IMR-90 (cell line): ENCODE results near the gene TAP2. TPM values are rescaled to one million over a fixed set of nuclear protein-coding genes. Genes with fewer than 3 reads are reported as not detected.
"Not testable (repeated sequence)": the region's sequence is repeated elsewhere in the genome, so short reads cannot be mapped to it uniquely, and the experiment has no call there.

Experiments
- ATAC-seq: fragments of 200-7000 bp; cut with Tn5 transposase; 2 replicates; pipeline ENCODE4 v1.9.1; 2020; ENCODE audit warnings: low read depth, mild to moderate bottlenecking, moderate library complexity
- BruUV-seq: library from RNA; stranded (reverse); fragments of 400-500 nt; replicated peaks from 2 replicates; lab custom pipeline; 2021; lab: Mats Ljungman, UMichigan
- CTCF ChIA-PET: fragments of 300-600 bp; formaldehyde crosslinking; extraction: SDS; loops from one replicate; lab custom pipeline; 2021; ENCODE audit warnings: antibody characterized with exemption; lab: Yijun Ruan, JAX
- POLR2A ChIA-PET: fragments of 300-600 bp; sonication (Branson Sonifier 250); formaldehyde crosslinking; loops from one replicate; lab custom pipeline; 2022; ENCODE audit warnings: antibody characterized with exemption; ENCODE audit not compliant: unreplicated experiment; lab: Charles Lee
- DNase-seq: peaks from one replicate; pipeline ENCODE4 v3.0.0; 2013
- H2AFZ ChIP-seq: replicated peaks from 2 replicates; pipeline ENCODE3; 2013; ENCODE audit warnings: low read length, mild to moderate bottlenecking; ENCODE audit not compliant: poor library complexity
- H2AK5ac ChIP-seq: 2 replicates; pipeline ENCODE4 v1.6.1; 2013; ENCODE audit warnings: low read depth, low read length, inconsistent platforms
- H2AK9ac ChIP-seq: replicated peaks from 2 replicates; pipeline ENCODE3; 2013; ENCODE audit warnings: mild to moderate bottlenecking, low read depth, low read length, moderate library complexity; ENCODE audit not compliant: poor library complexity
- H2BK120ac ChIP-seq: 2 replicates; pipeline ENCODE4 v1.6.1; 2013; ENCODE audit warnings: low read depth, low read length, inconsistent platforms
- H2BK15ac ChIP-seq: 3 replicates; pipeline ENCODE4 v1.6.1; 2013; ENCODE audit warnings: low read depth, low read length, inconsistent platforms
- H2BK20ac ChIP-seq: 2 replicates; pipeline ENCODE4 v1.6.1; 2013; ENCODE audit warnings: low read depth, mild to moderate bottlenecking, inconsistent platforms, low read length, moderate library complexity
- H2BK5ac ChIP-seq: 2 replicates; pipeline ENCODE4 v1.6.1; 2013; ENCODE audit warnings: mild to moderate bottlenecking, low read depth, low read length, inconsistent platforms; ENCODE audit not compliant: poor library complexity, severe bottlenecking
- H3K14ac ChIP-seq: replicated peaks from 2 replicates; pipeline ENCODE4 v1.6.1; 2013; ENCODE audit warnings: low read depth, low read length, inconsistent platforms
- H3K18ac ChIP-seq: 2 replicates; pipeline ENCODE4 v1.6.1; 2013; ENCODE audit warnings: low read depth, low read length, control low read depth
- H3K23ac ChIP-seq: 2 replicates; pipeline ENCODE4 v1.6.1; 2013; ENCODE audit warnings: low read depth, low read length, inconsistent platforms
- H3K27ac ChIP-seq: 2 replicates; pipeline ENCODE4 v1.5.1; 2013; ENCODE audit warnings: mild to moderate bottlenecking, control low read depth, low read length; ENCODE audit not compliant: insufficient read depth
- H3K27me3 ChIP-seq: 2 replicates; pipeline ENCODE4 v1.6.1; 2013; ENCODE audit warnings: low read length; ENCODE audit not compliant: control insufficient read depth, insufficient read depth
- H3K36me3 ChIP-seq: 2 replicates; pipeline ENCODE4 v1.6.1; 2013; ENCODE audit warnings: low read length, mixed read lengths; ENCODE audit not compliant: control insufficient read depth, insufficient read depth
- H3K4ac ChIP-seq: 2 replicates; pipeline ENCODE4 v1.6.1; 2013; ENCODE audit warnings: low read depth, low read length, inconsistent platforms
- H3K4me1 ChIP-seq: 2 replicates; pipeline ENCODE4 v1.6.1; 2013; ENCODE audit warnings: low read length, mixed read lengths; ENCODE audit not compliant: control insufficient read depth, insufficient read depth
- H3K4me2 ChIP-seq: 2 replicates; pipeline ENCODE4 v1.6.1; 2013; ENCODE audit warnings: low read depth, mild to moderate bottlenecking, control low read depth, low read length, moderate library complexity
- H3K4me3 ChIP-seq: 2 replicates; pipeline ENCODE4 v1.5.1; 2013; ENCODE audit warnings: low read depth, mild to moderate bottlenecking, control low read depth, low read length, moderate library complexity; ENCODE audit not compliant: insufficient read depth
- H3K56ac ChIP-seq: 2 replicates; pipeline ENCODE4 v1.6.1; 2013; ENCODE audit warnings: low read length, inconsistent platforms; ENCODE audit not compliant: insufficient read depth; ENCODE audit errors: extremely low read depth
- H3K79me1 ChIP-seq, 2 experiments: 2 replicates each; pipeline ENCODE4 v1.6.1; 2013; ENCODE audit warnings: low read length in 2 of 2, inconsistent platforms in 1 of 2, low read depth in 1 of 2
- H3K9ac ChIP-seq: 2 replicates; pipeline ENCODE4 v1.6.1; 2013; ENCODE audit warnings: low read depth, low read length, control low read depth
- H3K9me1 ChIP-seq: 2 replicates; pipeline ENCODE4 v1.6.1; 2013; ENCODE audit warnings: low read length, inconsistent platforms; ENCODE audit not compliant: insufficient read depth
- H3K9me3 ChIP-seq: 2 replicates; pipeline ENCODE4 v1.6.1; 2013; ENCODE audit warnings: low read length; ENCODE audit not compliant: control insufficient read depth, insufficient read depth
- H4K20me1 ChIP-seq: 2 replicates; pipeline ENCODE4 v1.6.1; 2013; ENCODE audit warnings: low read length, inconsistent platforms; ENCODE audit not compliant: insufficient read depth
- H4K5ac ChIP-seq: 2 replicates; pipeline ENCODE4 v1.6.1; 2013; ENCODE audit warnings: mild to moderate bottlenecking, low read depth, low read length, control low read depth
- H4K8ac ChIP-seq, 2 experiments: 2 replicates each; pipeline ENCODE4 v1.6.1; 2013; ENCODE audit warnings: low read depth in 2 of 2, low read length in 2 of 2, control low read depth in 1 of 2, inconsistent platforms in 1 of 2
- H4K91ac ChIP-seq: 2 replicates; pipeline ENCODE4 v1.6.1; 2013; ENCODE audit warnings: low read depth, low read length, inconsistent platforms; ENCODE audit not compliant: insufficient read depth
- CEBPB ChIP-seq: IDR thresholded peaks from 2 replicates; pipeline ENCODE4 v1.6.1; 2012; ENCODE audit warnings: low read depth, low read length, improper control_type of control experiment
- WGBS, 2 experiments: methylation state at CpG; one replicate each; pipeline versions ENCODE4 v1.1.5 to v1.1.7; 2013; ENCODE audit warnings: missing lambda C conversion rate in 2 of 2; ENCODE audit not compliant: insufficient read length in 1 of 2; ENCODE audit errors: extremely low coverage in 2 of 2; 5-methylcytosine and 5-hydroxymethylcytosine counted together
- dilution Hi-C: fragments of 300-500 bp; cut with HindIII; formaldehyde crosslinking; loops from one replicate; pipeline ENCODE4 v1.14.3; 2018; ENCODE audit warnings: low sequenced_read_pairs; ENCODE audit not compliant: unreplicated experiment
- in situ Hi-C: fragments of 300-500 bp; cut with MboI; formaldehyde crosslinking; loops from 3 replicates; pipeline ENCODE4 v1.14.3; 2019; ENCODE audit warnings: low sequenced_read_pairs, inconsistent platforms, mixed read lengths
- intact Hi-C: fragments of 100-400 bp; cut with micrococcal nuclease; formaldehyde crosslinking; loops from 2 replicates; pipeline ENCODE4 v1.10.0; 2022
- polyA plus RNA-seq, 3 experiments: library from polyadenylated mRNA; depleted of rRNA; stranded (reverse); fragments of >200 nt; gene quantifications; 2 replicates each; pipeline ENCODE4 v1.2.3, GENCODE V29; 2012; ENCODE audit warnings: low replicate concordance in 1 of 3
- total RNA-seq: library from RNA; depleted of rRNA; stranded (reverse); fragments of >200 nt; gene quantifications from 2 replicates; pipeline ENCODE4 v1.2.3, GENCODE V29; 2012

Gene TAP2
- total and polyA plus RNA-seq, 2 of the 4 experiments (the other 2 are of a cell fraction), result 6.6 to 11.4 TPM

DNA sequence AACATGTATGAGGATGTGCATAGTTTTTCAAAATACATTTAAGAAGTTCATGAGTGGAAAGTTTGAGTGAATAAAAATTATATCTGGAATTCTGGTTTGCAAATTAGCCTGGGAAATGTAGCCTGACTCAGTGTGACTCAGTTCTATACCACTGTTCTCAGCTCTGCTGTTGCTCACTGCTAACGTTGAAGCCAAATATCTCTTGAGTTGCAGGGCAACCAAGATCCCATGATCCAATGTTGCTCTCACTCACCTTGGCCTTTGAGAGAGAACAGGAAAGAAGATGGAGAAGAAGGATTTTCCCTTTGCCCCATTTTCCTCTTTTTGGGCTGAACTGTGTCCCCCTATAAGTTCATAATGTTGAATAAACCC lies 44.3 kb upstream of the TAP2 start:
- Histone ChIP-seq H3K18ac (no peak overlapping the region), H2AK9ac (no peak overlapping the region), H3K56ac (no peak overlapping the region), H2AK5ac (no peak overlapping the region), H3K4me3 (no peak overlapping the region), H4K8ac (no peak overlapping the region), H3K4ac (no peak overlapping the region), H2BK20ac (no peak overlapping the region), H2BK5ac (no peak overlapping the region), H3K9ac (no peak overlapping the region), H3K9me1 (no peaks in the 10 kb centered on the region), H4K91ac (no peak overlapping the region), H3K4me2 (no peak overlapping the region), H3K14ac (no peak overlapping the region), H2BK120ac (no peak overlapping the region), H3K27ac (no peak overlapping the region), H2AFZ (no peak overlapping the region), H2BK15ac (no peak overlapping the region), H3K79me1 (no peaks in the 10 kb centered on the region), H3K9me3 (no peaks in the 10 kb centered on the region), H3K23ac (no peak overlapping the region), H3K4me1 (peaks cover 13% of the 10 kb centered on the region), H3K27me3 (peaks cover 15% of the 10 kb centered on the region), H3K36me3 (no peaks in the 10 kb centered on the region), H4K5ac (no peak overlapping the region), H4K20me1 (no peaks in the 10 kb centered on the region)
- dilution Hi-C loops, result no loop called here
- intact Hi-C loops, result no loop called here
- TF ChIP-seq CEBPB, result no peak
- DNase-seq (peak; percentile 82), ATAC-seq (no peak; the same call in 1 of the 2 replicates)
- WGBS, 2 experiments, result no CpG with 5 or more reads among the region's 1 CpG
- POLR2A ChIA-PET, result no interaction called here
- CTCF ChIA-PET, result interaction anchor here (0.5 kb wide), 1 partner anchor 514 kb away, joined by 3 read pairs; no protein-coding TSS in a partner anchor
- BruUV-seq, result no TSS peak
- in situ Hi-C loops, result no loop called here

DNA sequence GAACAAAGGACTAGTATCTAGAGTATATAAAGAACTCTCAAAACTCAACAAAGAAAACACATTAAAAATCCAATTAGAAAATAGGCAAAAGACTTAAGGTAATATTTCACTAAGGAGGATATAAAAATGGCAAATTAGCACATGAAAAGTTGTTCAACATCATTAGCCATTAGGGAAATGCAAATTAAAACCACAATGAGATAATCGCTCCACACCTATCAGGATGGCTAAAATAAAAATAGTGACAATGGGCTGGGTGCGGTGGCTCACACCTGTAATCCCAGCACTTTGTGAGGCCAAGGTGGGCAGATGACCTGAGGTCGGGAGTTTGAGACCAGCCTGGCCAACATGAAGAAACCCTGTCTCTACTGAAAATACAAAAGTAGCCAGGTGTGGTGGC lies 42.4 kb upstream of the TAP2 start:
- dilution Hi-C loops, in situ Hi-C loops, DNase-seq, BruUV-seq, POLR2A ChIA-PET, H3K4me2 ChIP-seq, H2AFZ ChIP-seq, H4K5ac ChIP-seq, H3K4ac ChIP-seq, H3K4me3 ChIP-seq, H3K9me1 ChIP-seq, H3K9me3 ChIP-seq, H3K79me1 ChIP-seq, H3K9ac ChIP-seq, H3K23ac ChIP-seq, H3K14ac ChIP-seq, H2AK9ac ChIP-seq, H2BK5ac ChIP-seq, H4K91ac ChIP-seq, H2BK20ac ChIP-seq, H3K56ac ChIP-seq, CTCF ChIA-PET, H3K27ac ChIP-seq, H2AK5ac ChIP-seq, H4K20me1 ChIP-seq, H3K4me1 ChIP-seq, intact Hi-C loops, H4K8ac ChIP-seq, H2BK15ac ChIP-seq, H3K36me3 ChIP-seq, H2BK120ac ChIP-seq, ATAC-seq, H3K18ac ChIP-seq: not testable (repeated sequence)
- H3K27me3 ChIP-seq, result peaks cover 15% of the 10 kb centered on the region
- WGBS, 2 experiments, result no CpG with 5 or more reads among the region's 3 CpGs
